ENCODE results near the gene UFD1.

DNA sequence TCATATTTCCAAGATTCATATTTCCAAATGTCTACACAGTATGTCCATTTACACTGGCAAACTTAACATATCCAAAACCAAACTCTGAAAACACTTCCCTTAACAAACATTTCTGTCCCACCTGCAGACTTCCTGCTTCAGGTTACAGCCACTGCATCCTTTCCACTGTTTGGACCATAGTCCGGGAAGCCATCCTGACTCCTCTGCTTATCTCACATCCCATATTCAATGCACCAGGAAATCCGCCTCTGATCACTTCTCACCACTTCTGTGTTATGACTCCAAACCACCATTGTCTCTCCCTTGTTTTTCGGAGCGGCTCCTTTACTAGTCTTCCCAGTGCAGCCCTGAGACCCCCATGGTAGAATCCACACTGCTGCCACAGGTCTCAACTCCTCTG is 77.5 kb downstream of the UFD1 start:
- no peak for TF ChIP-seq POLR2A (IDR thresholded peaks at IDR 0.05)
- TF ChIP-seq, protein P1, sequence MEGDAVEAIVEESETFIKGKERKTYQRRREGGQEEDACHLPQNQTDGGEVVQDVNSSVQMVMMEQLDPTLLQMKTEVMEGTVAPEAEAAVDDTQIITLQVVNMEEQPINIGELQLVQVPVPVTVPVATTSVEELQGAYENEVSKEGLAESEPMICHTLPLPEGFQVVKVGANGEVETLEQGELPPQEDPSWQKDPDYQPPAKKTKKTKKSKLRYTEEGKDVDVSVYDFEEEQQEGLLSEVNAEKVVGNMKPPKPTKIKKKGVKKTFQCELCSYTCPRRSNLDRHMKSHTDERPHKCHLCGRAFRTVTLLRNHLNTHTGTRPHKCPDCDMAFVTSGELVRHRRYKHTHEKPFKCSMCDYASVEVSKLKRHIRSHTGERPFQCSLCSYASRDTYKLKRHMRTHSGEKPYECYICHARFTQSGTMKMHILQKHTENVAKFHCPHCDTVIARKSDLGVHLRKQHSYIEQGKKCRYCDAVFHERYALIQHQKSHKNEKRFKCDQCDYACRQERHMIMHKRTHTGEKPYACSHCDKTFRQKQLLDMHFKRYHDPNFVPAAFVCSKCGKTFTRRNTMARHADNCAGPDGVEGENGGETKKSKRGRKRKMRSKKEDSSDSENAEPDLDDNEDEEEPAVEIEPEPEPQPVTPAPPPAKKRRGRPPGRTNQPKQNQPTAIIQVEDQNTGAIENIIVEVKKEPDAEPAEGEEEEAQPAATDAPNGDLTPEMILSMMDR (IDR thresholded peaks at IDR 0.05), result no peak
- no peak for TF ChIP-seq EP300 (IDR thresholded peaks at IDR 0.05)

All from tibial nerve (tissue), 4 donors.